RWPE2 (cell line): ENCODE data around the gene S100Z.

Experiments used
- ATAC-seq: fragments of 200-7000 bp; cut with Tn5 transposase; 3 replicates; pipeline ENCODE4 v1.9.1; 2021; ENCODE audit warnings: low read depth
- DNase-seq: peaks from one replicate; pipeline ENCODE4 v3.0.0-alpha.2; 2020; ENCODE audit warnings: low spot score
- H3K27ac ChIP-seq: fragments of 450-650 bp; 2 replicates; pipeline ENCODE4 v1.5.1; 2017; ENCODE audit warnings: mild to moderate bottlenecking; ENCODE audit not compliant: poor library complexity, severe bottlenecking
- H3K27me3 ChIP-seq: fragments of 250-450 bp; sonication (Bioruptor Pico); 2 replicates; pipeline ENCODE4 v1.5.1; 2021; ENCODE audit warnings: mild to moderate bottlenecking, moderate library complexity; ENCODE audit not compliant: insufficient read depth, poor library complexity, severe bottlenecking
- H3K36me3 ChIP-seq: fragments of 250-450 bp; sonication (Bioruptor Pico); 2 replicates; pipeline ENCODE4 v1.5.1; 2020; ENCODE audit warnings: low read depth, mild to moderate bottlenecking, moderate library complexity
- H3K4me1 ChIP-seq: fragments of 250-450 bp; sonication (Bioruptor Pico); 2 replicates; pipeline ENCODE4 v1.5.1; 2021; ENCODE audit warnings: mild to moderate bottlenecking, moderate library complexity; ENCODE audit not compliant: insufficient read depth, poor library complexity, severe bottlenecking
- H3K4me3 ChIP-seq: fragments of 250-450 bp; sonication (Bioruptor Pico); 2 replicates; pipeline ENCODE4 v1.5.1; 2021; ENCODE audit warnings: mild to moderate bottlenecking, moderate library complexity; ENCODE audit not compliant: severe bottlenecking
- H3K9me3 ChIP-seq: fragments of 250-450 bp; sonication (Bioruptor Pico); 2 replicates; pipeline ENCODE4 v1.5.1; 2021; ENCODE audit warnings: mild to moderate bottlenecking, moderate library complexity; ENCODE audit not compliant: severe bottlenecking
- CTCF ChIP-seq: fragments of 450-650 bp; IDR thresholded peaks from one replicate; pipeline ENCODE4 v1.5.1; 2017; ENCODE audit warnings: mild to moderate bottlenecking, moderate library complexity; ENCODE audit not compliant: poor library complexity, severe bottlenecking

S100Z gene

GRCh38 chr5:76870046-76870445, 20.2 kb downstream of the S100Z start:
- Histone ChIP-seq H3K9me3 (no peaks in the 10 kb centered on the region), H3K27me3 (no peaks in the 10 kb centered on the region), H3K27ac (no peak overlapping the region), H3K4me1 (no peaks in the 10 kb centered on the region), H3K4me3 (no peak overlapping the region), H3K36me3 (no peaks in the 10 kb centered on the region)
- ATAC-seq (peak; percentile 33; the same call in 1 of the 3 replicates), DNase-seq (no peak)
- no peak for TF ChIP-seq CTCF

GRCh38 chr5:76874088-76874581, 24.3 kb downstream of the S100Z start:
- no peak for TF ChIP-seq CTCF
- no peak for ATAC-seq
- Histone ChIP-seq H3K27ac (no peak overlapping the region), H3K9me3 (no peaks in the 10 kb centered on the region), H3K4me1 (no peaks in the 10 kb centered on the region), H3K4me3 (no peak overlapping the region), H3K36me3 (no peaks in the 10 kb centered on the region), H3K27me3 (no peaks in the 10 kb centered on the region)
- DNase-seq: no peak

GRCh38 chr5:76888733-76889300, 39.0 kb downstream of the S100Z start:
- H3K27ac ChIP-seq: no peak overlapping the region
- H3K27me3 ChIP-seq: peaks cover 15% of the 10 kb centered on the region
- no peaks in the 10 kb centered on the region for H3K36me3 ChIP-seq
- no peak overlapping the region for H3K4me3 ChIP-seq
- H3K9me3 ChIP-seq: no peaks in the 10 kb centered on the region
- TF ChIP-seq CTCF: no peak
- ATAC-seq (no peak), DNase-seq (no peak)
- no peaks in the 10 kb centered on the region for H3K4me1 ChIP-seq

GRCh38 chr5:76893294-76893693, 43.5 kb downstream of the S100Z start:
- peaks cover 15% of the 10 kb centered on the region for H3K27me3 ChIP-seq
- DNase-seq (no peak), ATAC-seq (no peak)
- no peak for TF ChIP-seq CTCF
- H3K27ac ChIP-seq: no peak overlapping the region
- no peaks in the 10 kb centered on the region for H3K36me3 ChIP-seq
- no peak overlapping the region for H3K4me3 ChIP-seq
- no peaks in the 10 kb centered on the region for H3K4me1 ChIP-seq
- H3K9me3 ChIP-seq: no peaks in the 10 kb centered on the region

GRCh38 chr5:76896196-76896595, 46.4 kb downstream of the S100Z start:
- Histone ChIP-seq H3K4me3 (no peak overlapping the region), H3K9me3 (peaks cover 6% of the 10 kb centered on the region), H3K27me3 (peaks cover 19% of the 10 kb centered on the region), H3K36me3 (no peaks in the 10 kb centered on the region), H3K27ac (no peak overlapping the region), H3K4me1 (no peaks in the 10 kb centered on the region)
- DNase-seq (no peak), ATAC-seq (no peak)
- TF ChIP-seq CTCF: no peak
